Uterus (tissue), 4 donors: ENCODE results near the gene PRR30. TPM values are rescaled to one million over a fixed set of nuclear protein-coding genes. Genes with fewer than 3 reads are reported as not detected.

ENCODE experiments used
- DNase-seq, 2 donors: peaks; one replicate each; pipeline ENCODE4 v3.0.0-alpha.2; 2019 to 2020
- H3K27ac ChIP-seq, 2 donors: fragments of 200-600 bp; sonication (generic); 1 replicate in 1 of 2; 2 replicates in 1 of 2; pipeline ENCODE4 v1.5.1; 2016 to 2018
- H3K27me3 ChIP-seq, 2 donors: fragments of 200-600 bp; sonication (generic); one replicate each; pipeline ENCODE4 v1.5.1; 2018 to 2019; ENCODE audit warnings: control low read depth in 1 of 2
- H3K36me3 ChIP-seq, 2 donors: fragments of 200-600 bp; sonication (generic); one replicate each; pipeline ENCODE4 v1.5.1; 2019; ENCODE audit warnings: control low read depth in 1 of 2
- H3K4me1 ChIP-seq, 2 donors: fragments of 200-600 bp; sonication (generic); one replicate each; pipeline ENCODE4 v1.5.1; 2018 to 2019; ENCODE audit warnings: control low read depth in 1 of 2
- H3K4me3 ChIP-seq, 2 donors: fragments of 200-600 bp; sonication (generic); 1 replicate in 1 of 2; 2 replicates in 1 of 2; pipeline ENCODE4 v1.5.1; 2018 to 2019; ENCODE audit warnings: mild to moderate bottlenecking in 1 of 2
- H3K9me3 ChIP-seq, 2 donors: fragments of 200-600 bp; sonication (generic); one replicate each; pipeline ENCODE4 v1.5.1; 2019; ENCODE audit warnings: control low read depth in 1 of 2
- CTCF ChIP-seq, 4 experiments: fragments of 200-600 bp in 2 of 4; fragments of 450-650 bp in 2 of 4; sonication (generic) in 2 of 4; IDR thresholded peaks; one replicate each; pipeline ENCODE4 v1.5.1; 2016 to 2019; ENCODE audit warnings: antibody characterized with exemption in 4 of 4, mild to moderate bottlenecking in 2 of 4, moderate library complexity in 1 of 4
- POLR2A ChIP-seq, 2 donors: fragments of 450-650 bp; IDR thresholded peaks; one replicate each; pipeline ENCODE4 v1.6.1; 2016; ENCODE audit warnings: antibody characterized with exemption in 2 of 2, mild to moderate bottlenecking in 1 of 2, moderate library complexity in 1 of 2
- intact Hi-C: fragments of 100-400 bp; cut with DNase I; formaldehyde crosslinking; loops from one replicate; pipeline ENCODE4 v1.15.1; 2023; ENCODE audit warnings: low total_unique reads
- total RNA-seq, 4 donors: library from RNA; depleted of rRNA in 3 of 4; stranded (reverse); fragments of >200 nt in 3 of 4; gene quantifications; one replicate each; pipeline versions ENCODE4 v1.1.0 to v1.2.4, GENCODE V29; 2014 to 2023
- donor health status: DM: yes; HTN: yes; CAD: no.

The PRR30 gene
- total RNA-seq, 4 donors from 2014 or later = not detected

GRCh38 chr2:27087823-27088410 is 51.3 kb downstream of the PRR30 start:
- Histone ChIP-seq H3K4me3 (no peak overlapping the region), H3K4me1 (peaks cover 0 to 12% of the 10 kb centered on the region in 2 donors), H3K27ac (no peak overlapping the region), H3K36me3 (no peaks in the 10 kb centered on the region), H3K27me3 (no peaks in the 10 kb centered on the region), H3K9me3 (no peaks in the 10 kb centered on the region)
- DNase-seq = no peak
- TF ChIP-seq CTCF (IDR thresholded peaks at IDR 0.05) (no peak), POLR2A (IDR thresholded peaks at IDR 0.05) (no peak)
- intact Hi-C loops = no loop called here

Other genes starting within 250 kb of the PRR30 start
- 10 to 100 TPM in 1 of 4 donors, 1 to 10 TPM in 3; 2.9 to 49.6 (median 4.9) TPM for gene MAPRE3, start 168.8 kb downstream of the PRR30 start, total RNA-seq
- 10 to 100 TPM; 16.1 to 96.2 (median 66.5) TPM for gene TMEM214, start 106.4 kb downstream of the PRR30 start, total RNA-seq
- gene AGBL5, start 87.7 kb downstream of the PRR30 start, total RNA-seq = 10 to 100 TPM in 2 of 4 donors, 1 to 10 TPM in 1, under 1 TPM in 1; 0.77 to 26.2 (median 10.8) TPM
- 100 to 1,000 TPM in 3 of 4 donors, 10 to 100 TPM in 1; 76.3 to 387 (median 237) TPM for gene OST4, start 67.8 kb downstream of the PRR30 start, total RNA-seq
- 100 to 1,000 TPM; 107 to 377 (median 224) TPM for gene EMILIN1, start 60.8 kb downstream of the PRR30 start, total RNA-seq
- gene KHK, start 52.6 kb downstream of the PRR30 start, total RNA-seq = 10 to 100 TPM in 1 of 4 donors, 1 to 10 TPM in 3; 1.0 to 21.6 (median 5.4) TPM
- gene CGREF1, start 20.3 kb downstream of the PRR30 start, total RNA-seq = 10 to 100 TPM in 2 of 4 donors, 1 to 10 TPM in 2; 2.3 to 22.9 (median 9.7) TPM
- gene ABHD1, start 15.6 kb downstream of the PRR30 start, total RNA-seq = 1 to 10 TPM in 1 of 4 donors, not detected in 3; 1.2 TPM
- 10 to 100 TPM; 37.7 to 91.0 (median 62.9) TPM for gene PREB, start 4.8 kb downstream of the PRR30 start, total RNA-seq
- gene TCF23, start 9.6 kb upstream of the PRR30 start, total RNA-seq = 10 to 100 TPM; 19.4 to 84.6 (median 32.0) TPM
- 100 to 1,000 TPM; 105 to 235 (median 144) TPM for gene ATRAID, start 72.6 kb upstream of the PRR30 start, total RNA-seq
- gene SLC5A6, start 72.9 kb upstream of the PRR30 start, total RNA-seq = 10 to 100 TPM; 20.5 to 69.7 (median 60.5) TPM
- 10 to 100 TPM in 3 of 4 donors, 1 to 10 TPM in 1; 5.9 to 47.2 (median 31.3) TPM for gene CAD, start 78.0 kb upstream of the PRR30 start, total RNA-seq
- gene SLC30A3, start 123.6 kb upstream of the PRR30 start, total RNA-seq = 1 to 10 TPM in 1 of 4 donors, under 1 TPM in 2, not detected in 1; 0.35 to 2.1 (median 0.88) TPM
- gene DNAJC5G, start 136.0 kb upstream of the PRR30 start, total RNA-seq = 1 to 10 TPM in 2 of 4 donors, under 1 TPM in 1, not detected in 1; 0.77 to 3.9 (median 1.5) TPM
- gene TRIM54, start 143.0 kb upstream of the PRR30 start, total RNA-seq = 1 to 10 TPM in 1 of 4 donors, under 1 TPM in 3; 0.26 to 5.0 (median 0.58) TPM
- 1 to 10 TPM in 3 of 4 donors, not detected in 1; 2.3 to 8.5 (median 2.3) TPM for gene UCN, start 169.0 kb upstream of the PRR30 start, total RNA-seq
- 10 to 100 TPM; 41.8 to 60.0 (median 50.6) TPM for gene MPV17, start 183.7 kb upstream of the PRR30 start, total RNA-seq
- 10 to 100 TPM; 21.3 to 70.6 (median 31.2) TPM for gene GTF3C2, start 217.4 kb upstream of the PRR30 start, total RNA-seq
- gene EIF2B4, start 230.9 kb upstream of the PRR30 start, total RNA-seq = 10 to 100 TPM in 3 of 4 donors, 1 to 10 TPM in 1; 7.9 to 51.7 (median 13.8) TPM
- gene SNX17, start 231.2 kb upstream of the PRR30 start, total RNA-seq = 10 to 100 TPM; 89.4 to 91.5 (median 90.8) TPM
- gene ZNF513, start 241.3 kb upstream of the PRR30 start, total RNA-seq = 10 to 100 TPM in 3 of 4 donors, under 1 TPM in 1; 0.88 to 16.1 (median 12.0) TPM